Pulmonary artery endothelial cell (primary cell): ENCODE data around the gene PRKG1. TPM values are rescaled to one million over a fixed set of nuclear protein-coding genes. Genes with fewer than 3 reads are reported as not detected.

Experiments used
- DNase-seq: peaks from one replicate; pipeline ENCODE4 v3.0.0-alpha.2; 2011; ENCODE audit warnings: low read depth, low spot score
- total RNA-seq: library from RNA; depleted of rRNA; stranded (reverse); fragments of >200 nt; gene quantifications from 2 replicates; pipeline ENCODE4 v1.2.3, GENCODE V29; 2014

Gene PRKG1
- total RNA-seq, 1 donor from 2014 or later, result 1.3 TPM

DNA sequence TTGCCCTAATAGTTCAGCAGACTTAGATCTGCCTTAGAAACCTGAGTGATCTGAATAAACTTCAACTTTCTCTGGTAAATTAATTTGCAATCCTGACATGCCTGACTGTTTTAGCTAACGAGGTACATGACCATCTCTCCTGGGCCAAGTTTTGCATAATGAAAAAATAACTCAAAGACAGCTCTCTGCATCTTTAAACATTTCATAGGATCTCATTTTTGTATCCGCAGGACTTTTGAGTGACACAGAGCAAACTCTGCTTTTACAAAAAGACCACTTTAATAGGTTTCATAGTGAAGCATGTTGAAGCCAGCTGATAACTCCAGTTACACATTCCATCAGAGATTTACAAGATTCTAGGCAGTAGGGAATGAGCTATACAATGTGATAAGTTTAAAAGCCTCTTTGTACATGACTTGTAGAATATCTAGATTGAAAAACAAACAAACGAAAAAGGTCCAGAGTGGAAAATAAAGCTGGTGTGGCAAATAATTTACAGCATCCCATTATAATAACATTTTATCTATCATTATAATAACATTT lies 2.1 kb downstream of the PRKG1 start:
- no peak for DNase-seq

DNA sequence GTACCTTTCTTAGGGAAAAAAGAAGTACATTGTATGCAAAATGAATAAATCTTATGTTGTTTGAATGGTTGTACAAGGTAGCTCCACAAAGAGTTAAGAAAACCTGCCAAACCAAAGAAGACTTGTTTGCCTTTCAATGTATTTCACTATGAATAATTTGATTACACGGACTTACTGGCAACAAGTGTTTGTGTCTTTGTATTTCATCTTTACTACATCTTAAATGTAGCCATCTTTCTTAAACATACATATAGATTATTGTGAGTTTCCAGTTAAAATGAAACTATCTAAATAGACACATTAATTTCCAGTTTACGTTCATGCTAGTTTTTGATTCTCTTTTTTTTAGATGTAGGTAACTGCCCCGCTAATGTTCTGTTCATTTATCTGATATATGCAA lies 2.8 kb downstream of the PRKG1 start:
- DNase-seq, result no peak

DNA sequence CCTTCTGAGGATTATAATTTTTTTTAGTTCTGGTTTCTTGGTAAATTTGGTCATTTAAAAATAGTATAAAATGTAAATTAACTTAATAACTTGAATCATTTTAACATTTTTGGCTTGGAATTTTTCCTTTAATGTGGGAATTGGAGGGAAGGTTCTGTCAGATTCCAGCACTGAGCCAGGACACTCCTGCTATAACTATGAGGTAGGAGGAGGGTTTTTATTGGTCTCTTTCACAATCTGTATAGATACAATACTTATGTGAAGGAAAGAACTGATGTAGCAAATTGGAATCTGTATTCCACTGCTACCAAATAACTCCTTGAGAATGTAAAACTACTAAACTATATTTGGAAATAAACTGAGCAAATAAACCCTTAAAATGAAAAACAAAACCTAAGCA lies 3.2 kb downstream of the PRKG1 start:
- no peak for DNase-seq

DNA sequence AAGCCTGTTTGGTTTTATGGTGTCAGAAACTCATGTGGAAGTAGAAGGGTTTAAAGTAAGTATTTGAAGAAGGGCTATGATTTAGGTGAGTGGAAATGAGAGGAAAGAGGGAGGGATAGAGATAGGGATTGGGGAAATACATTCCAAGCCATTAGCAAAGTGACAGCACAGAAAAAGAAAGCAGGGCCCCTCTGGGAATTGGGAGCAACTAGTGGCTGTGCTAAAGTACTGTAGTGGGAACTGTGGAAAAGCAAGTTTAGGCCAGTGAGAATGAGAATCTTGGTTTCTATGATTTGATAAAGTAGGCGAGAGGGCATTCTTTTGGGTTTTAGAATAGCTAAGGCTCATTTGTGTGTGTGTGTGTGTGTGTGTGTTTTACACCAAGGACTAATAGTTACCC lies 5.0 kb downstream of the PRKG1 start:
- no peak for DNase-seq

DNA sequence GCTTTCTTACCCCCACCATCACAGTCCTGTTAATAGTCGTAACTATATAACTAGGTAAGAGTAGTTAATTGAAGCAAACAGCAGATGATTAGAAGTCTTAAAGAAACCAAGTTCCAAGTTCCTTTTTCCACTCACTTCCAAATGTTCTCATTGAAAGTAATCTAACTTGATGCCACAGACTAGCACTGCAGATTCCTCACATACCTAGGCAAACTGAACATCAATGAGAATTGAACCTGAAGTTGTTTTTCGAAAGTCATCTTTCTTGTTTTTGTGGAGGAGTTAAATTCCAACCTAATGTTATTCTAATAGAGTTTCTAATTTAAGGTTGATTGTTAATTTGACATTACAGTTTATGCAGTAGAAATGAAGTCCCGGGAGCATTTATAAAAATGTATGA lies 5.5 kb downstream of the PRKG1 start:
- DNase-seq, result no peak

DNA sequence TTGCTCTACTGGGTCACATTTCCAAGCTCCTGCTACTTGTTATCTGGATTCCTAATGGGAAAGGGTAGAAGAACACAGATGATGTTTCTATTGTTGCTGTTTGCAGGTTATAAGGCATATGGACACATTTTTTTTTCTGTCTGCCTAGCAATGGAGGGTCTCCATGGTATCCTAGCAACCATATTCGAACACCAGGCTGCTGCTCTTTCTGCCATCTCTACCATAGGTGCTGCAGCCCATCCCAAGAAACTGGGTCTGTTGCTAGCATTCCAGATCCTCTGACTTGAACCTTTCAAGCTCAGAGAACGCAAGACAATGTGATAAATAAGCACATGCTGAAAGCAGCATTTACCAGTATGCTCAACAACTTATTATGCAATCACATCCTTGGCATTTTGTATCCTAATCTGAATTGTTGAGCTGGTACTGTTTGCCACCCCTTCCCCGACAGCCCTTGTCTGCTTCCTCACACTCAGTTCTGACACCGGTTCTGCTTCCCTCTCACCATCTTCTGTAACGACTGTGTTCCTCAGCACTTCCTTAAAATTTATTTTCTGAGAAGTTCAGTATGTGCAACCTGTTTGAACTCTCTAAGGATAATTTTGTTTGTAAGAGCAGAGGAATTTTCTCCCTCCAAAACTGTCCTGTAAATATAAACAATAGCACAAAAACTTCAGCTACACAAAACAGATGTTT lies 6.2 kb downstream of the PRKG1 start:
- no peak for DNase-seq

DNA sequence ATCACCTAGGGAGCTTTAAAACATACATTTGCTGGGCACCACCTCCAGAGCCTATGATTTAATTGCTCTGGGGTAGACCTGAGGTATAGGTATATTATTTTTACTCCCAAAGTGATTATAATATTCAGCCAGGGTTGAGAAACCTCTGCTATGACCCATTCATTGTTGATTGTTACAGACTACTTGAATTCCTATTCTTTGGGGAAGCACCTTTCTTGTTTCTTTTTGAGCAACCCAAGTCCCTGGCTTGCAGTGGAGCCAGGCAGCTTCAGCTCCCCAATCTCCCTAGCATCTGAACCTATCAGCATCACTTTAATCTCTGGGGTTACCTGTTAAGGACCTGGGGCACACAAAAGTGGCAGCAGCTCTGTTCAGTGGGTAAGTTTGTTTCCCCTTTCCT lies 8.6 kb downstream of the PRKG1 start:
- no peak for DNase-seq

DNA sequence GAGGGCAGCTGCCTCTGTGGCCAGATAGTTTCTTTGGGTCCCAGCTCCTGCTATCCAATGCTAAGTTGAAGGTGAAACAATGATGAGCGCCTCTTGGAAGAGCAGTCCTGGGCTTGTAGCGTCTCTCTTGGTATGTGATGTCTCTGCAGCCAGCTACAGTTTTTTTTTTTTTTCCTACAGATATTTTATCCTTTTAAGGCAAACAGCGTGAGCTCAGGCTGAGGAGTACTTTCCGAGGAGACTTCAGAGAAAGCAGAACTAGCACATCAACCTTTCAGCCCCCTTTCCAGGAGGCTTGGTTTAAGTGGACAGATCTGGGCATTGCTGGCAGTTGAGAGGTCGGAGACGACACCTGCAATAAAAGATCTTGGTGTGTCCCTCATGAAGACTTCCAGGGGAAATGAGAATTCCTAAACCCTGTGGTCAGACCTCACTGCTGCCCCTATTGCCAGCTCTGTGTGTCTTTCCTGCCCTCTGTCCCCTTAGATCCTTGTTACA lies 9.1 kb downstream of the PRKG1 start:
- no peak for DNase-seq

DNA sequence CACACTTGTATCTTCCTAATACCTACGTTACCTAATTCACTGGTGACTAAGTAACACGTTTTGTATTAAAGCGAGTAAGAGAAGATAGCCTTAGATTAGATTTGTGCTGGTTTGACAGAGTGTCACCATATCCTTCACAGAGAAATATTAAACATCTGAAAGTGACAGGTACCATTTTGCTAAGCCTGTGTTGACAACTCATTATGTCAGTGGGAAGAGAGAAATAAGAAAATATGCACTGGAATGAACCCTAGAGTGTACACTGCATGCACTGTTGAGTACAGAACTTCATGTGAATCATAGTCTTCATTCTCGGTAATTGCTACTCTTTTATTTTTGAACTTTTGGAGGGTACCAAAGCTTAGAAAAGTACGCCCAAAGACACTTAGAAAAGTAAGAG lies 10.9 kb downstream of the PRKG1 start:
- no peak for DNase-seq

DNA sequence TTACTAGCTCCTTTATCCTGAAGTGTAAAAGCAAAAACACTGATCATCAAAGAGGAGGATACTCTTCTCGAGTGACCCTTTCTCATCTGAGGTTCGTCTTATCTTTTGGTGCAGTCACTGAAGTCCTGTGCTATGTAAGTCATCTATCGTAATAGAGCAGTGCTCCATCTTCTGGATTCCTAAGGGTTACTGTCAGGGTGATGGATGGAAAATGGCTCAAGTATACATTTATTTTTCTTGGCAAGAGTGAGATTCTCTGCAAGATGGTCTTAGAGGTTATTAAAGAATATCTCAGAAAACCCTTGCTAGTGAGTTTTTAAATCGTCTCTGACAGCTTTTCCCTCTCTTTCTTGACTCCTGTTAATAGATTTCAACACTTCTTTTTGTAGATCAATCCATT lies 12.4 kb downstream of the PRKG1 start:
- no peak for DNase-seq

DNA sequence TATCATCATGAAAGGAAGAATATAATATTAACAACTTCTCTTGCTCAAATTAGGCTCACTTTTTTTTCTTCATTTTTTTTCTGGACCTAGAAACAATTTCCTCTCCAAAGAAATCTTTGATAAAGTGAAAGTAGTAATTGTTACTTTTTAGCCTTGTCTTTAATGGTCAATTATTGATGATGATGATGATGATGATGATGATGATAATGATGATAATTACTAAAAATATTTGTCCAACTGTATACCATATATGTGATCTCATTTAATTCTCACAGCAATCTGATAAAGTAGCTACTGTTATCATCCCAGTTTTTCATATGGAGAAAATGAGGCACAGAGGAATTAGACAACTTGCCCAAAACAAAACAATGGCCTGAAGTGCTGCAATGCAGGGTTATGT lies 12.8 kb downstream of the PRKG1 start:
- DNase-seq, result no peak

DNA sequence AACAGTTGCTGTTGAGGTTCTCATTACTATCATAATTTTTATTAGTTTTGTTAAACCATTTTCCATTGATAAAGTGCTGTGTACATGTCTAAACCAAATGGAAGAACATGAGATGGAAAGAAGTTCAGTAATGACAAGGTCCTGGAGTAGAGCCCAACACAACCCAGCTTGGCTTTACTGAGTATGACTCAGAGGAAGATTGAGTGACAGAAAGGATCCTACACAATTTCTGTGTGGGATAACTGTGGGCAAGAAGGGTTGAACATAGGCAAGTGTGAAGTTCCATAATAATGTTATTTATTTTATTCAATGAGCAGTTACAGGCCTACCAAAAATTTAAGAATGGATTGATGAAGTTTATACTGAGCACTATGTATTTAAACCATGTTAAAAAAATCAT lies 15.9 kb downstream of the PRKG1 start:
- DNase-seq, result no peak

DNA sequence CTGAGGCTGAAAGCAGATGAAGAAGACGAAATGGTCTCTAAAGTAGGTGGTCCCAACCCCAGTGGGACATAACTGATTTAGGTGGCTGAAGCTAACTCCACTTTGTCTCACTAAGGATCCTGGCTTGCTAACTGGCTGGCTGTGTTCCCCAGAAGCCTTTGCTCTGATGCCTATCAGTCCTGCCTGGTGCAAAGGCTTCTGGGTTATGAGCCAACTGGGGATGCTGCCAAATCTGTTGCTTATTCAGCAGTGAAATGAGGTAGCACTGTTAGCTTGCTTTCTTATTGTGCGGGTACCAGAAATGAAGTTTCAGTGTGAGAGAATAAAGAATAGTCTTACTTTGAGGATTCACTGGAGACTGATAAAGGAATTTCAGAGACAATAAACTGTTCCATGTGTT lies 18.1 kb downstream of the PRKG1 start:
- DNase-seq, result no peak

DNA sequence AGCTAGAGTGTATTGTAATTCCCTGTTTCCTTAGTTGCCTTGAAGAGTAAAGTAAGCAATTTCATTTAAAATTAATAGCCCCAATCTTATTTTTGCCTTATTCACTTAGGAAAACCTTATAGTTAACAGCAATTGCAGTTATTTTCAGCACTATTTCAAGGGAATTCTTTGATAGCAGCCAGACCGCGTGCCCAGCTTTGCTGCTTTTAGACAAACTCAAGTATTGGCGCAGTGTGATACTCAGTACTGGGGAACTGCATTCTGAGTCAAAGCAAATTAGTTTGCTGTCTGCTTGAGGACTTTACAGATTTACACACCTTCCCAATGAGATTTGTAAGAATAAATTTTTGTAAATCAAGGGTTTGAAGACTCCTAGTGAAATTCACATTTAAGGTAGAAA lies 21.2 kb downstream of the PRKG1 start:
- DNase-seq, result no peak

DNA sequence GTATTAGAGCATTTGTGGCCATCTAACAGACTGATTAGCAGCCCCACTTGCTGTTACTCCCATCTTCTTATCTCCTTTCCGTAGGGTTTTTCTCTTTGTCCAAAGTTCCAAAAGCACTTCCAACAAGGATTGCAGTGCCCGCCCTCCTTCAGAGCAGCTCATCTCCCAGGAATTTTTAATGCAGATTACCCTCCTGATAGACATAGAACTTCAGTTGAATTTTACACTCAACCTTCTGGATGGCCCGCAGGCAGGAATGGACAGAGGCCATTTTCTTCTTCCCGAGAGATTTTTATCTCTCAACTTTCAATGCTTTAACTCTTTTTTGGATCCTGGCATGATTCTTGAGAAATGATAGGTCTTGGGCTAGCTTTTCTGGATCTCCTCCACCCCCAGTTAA lies 23.3 kb downstream of the PRKG1 start:
- no peak for DNase-seq

DNA sequence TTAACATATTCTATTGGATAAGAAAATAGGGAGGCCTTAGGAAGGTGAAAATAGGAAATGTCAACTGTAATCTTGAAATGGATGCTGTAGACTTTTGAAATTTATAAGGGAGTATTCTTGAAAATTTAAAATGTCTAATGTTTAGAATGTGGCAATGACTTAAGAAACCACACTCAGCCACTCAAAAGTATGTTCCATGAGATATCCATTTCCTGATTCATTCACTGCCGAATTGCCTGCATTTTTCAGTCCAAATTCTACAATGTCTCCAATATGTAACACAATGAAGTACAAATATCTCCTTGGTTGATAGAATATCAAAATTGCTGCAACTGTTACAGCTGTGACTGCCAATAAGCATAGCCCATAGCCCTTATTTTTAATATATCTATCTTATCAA lies 25.9 kb downstream of the PRKG1 start:
- no peak for DNase-seq

DNA sequence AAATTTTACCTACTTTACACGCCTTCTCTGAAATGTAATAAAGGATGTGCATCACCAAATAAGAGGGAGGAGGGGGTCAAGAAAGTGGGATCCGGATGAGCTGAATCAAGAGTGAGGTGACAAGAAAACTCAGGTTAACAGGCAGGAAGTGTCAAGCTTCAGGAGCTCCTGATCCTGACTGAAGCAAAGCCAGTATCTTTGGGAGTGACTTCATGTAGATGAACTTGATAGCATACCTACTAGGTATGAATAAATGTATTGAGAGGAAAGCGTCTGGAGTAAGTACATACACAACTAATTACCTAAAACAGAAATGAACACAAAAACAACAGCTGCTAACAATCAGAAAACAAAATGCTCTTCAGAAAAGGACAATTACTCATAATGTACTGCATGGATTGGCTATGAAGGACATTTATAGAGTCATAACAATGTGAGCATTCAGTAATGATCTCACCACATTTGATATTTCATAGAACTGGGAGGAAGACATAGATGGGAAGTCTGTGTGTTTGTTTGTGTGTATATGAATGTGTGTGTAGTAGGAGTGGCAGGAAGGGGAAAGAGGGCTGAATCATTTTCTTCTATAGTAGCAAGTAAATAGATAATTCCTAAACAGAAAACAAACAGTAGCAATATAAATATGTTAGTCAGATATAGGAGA lies 29.4 kb downstream of the PRKG1 start:
- no peak for DNase-seq

DNA sequence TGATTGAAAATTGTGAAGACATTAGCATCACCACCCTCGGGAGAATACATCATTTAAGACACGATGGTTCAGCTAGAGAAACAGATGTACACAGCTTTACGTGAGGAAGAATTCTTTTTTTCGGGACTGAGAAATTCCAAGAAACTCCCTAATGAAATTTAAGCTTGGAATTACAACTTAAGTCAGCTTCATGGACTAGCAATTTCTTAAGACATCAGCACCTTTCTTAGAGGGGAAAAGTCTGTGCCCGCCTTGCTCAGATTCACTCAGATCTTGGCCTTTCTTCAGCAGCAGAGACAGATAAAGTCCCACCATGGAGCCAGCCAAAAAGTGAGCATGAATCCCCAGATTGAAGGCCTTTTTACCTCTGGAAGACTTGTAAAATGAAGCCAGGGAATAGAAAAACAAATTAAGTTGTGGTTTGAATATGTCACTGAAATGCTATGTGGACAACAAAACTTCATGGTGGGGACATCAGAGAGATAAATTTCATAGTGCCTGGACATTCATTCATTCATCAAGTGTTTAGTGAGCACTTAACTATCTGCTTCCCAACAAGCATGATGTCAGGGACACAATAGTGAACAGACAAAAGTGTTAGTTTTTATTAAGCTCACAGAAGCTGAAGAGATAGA lies 32.1 kb downstream of the PRKG1 start:
- no peak for DNase-seq

DNA sequence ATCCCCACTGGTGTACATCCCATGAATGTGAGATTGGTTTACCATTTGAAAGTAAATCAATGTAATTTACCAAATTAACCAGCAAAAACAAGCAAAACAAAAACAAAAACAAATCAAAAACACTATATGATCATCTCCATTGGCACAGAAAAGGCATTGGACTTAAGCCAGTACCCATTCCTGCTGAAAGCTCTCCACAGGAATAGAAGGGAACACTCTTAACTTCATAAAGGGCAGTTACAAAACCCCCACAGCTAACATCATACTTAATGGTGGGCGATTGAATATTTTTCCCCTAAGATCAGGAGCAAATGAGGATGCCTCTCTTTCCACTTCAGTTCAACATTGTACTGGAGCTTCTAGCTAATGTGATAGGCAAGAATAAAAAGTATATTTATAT lies 34.1 kb downstream of the PRKG1 start:
- no peak for DNase-seq

DNA sequence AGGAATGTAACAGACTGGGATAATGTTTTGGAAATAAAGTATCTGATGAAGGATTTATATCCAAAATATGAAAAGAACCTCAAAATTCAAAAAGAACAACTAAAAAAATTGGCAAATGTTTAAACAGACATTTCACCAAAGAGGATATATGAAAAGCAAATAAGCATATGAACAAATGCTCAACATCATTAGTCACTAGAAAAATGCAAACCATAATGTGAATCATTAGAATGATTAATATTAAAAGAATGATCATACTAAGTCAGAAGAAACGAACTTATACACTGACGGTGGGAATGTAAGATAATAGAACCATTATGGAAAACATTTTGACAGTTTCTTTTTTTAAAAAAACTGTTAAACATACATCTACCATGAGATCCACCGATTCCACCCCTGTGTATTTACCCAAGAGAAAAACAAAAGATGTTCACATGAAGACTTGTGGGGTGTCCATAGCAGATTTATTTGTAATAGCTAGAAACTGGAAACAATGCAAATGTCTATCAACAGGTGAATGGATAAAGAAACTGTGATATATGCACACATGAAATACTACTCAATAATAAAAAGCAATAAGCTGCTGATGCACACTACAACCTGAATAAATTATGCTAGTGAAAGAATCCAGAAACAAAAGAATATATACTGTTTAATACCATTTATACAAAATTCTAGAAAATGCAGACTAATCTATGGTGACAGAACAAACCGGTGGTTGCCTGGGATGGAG lies 35.7 kb downstream of the PRKG1 start:
- DNase-seq, result no peak

DNA sequence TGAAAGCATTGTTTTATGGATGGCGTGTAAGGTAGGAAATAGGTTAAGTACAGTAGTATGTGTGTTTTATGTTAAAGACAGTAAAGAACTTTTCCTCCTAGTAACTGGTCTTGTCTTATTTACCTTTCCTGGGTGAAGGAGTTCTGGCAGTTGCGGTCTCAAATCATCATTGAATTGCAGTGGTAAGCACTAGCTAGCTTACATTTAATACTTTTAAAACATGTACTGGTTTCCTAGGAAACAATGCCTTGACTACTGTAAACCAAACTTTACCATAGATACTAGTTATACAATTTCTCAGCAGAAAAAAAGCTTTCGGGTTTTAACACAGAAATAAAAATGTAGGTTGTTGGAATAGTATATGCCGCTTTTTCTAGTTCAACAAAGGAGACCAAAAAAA lies 37.7 kb downstream of the PRKG1 start:
- DNase-seq, result no peak

DNA sequence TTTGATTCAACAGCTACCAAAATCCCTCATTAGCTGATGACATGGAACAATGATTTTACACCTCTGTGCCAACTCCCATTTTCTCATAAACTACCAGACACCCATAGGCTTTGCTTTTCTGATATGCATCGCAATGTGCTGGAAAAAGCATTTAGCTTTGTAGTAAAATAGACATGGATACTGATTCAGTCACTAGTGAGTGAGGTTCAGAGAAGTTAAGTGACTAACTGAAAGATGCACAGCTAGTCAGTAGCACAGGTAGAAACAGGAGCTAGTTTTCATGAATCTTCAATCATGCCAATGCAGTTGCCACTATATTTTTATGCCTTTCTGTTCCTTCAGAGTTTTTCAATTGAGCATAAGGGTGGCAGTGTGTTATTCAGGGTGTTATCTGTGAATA lies 38.7 kb downstream of the PRKG1 start:
- DNase-seq, result no peak
